HCT116 (cell line): ENCODE results near the gene RFX2. TPM values are rescaled to one million over a fixed set of nuclear protein-coding genes. Genes with fewer than 3 reads are reported as not detected.

ENCODE experiments used
- ATAC-seq: fragments of 200-7000 bp; cut with Tn5 transposase; 2 replicates; pipeline ENCODE4 v1.9.1; 2020; ENCODE audit warnings: mild to moderate bottlenecking, moderate library complexity
- BruUV-seq: library from RNA; stranded (reverse); fragments of 400-500 nt; replicated peaks from 2 replicates; lab custom pipeline; 2021; lab: Mats Ljungman, UMichigan
- CTCF ChIA-PET: fragments of 300-600 bp; sonication (Branson Sonifier 250); formaldehyde crosslinking; loops from one replicate; lab custom pipeline; 2021; ENCODE audit warnings: antibody characterized with exemption; lab: Charles Lee
- POLR2A ChIA-PET: fragments of 300-600, 350-600 bp; sonication (Branson Sonifier 250); formaldehyde crosslinking; loops from one replicate; lab custom pipeline; 2021; ENCODE audit warnings: antibody characterized with exemption; lab: Charles Lee
- RAD21 ChIA-PET, 2 experiments: fragments of 300-600 bp; sonication (Branson Sonifier 250); formaldehyde crosslinking; loops; one replicate each; lab custom pipeline; 2023; ENCODE audit warnings: low total read pairs in 2 of 2; ENCODE audit not compliant: uncharacterized antibody in 2 of 2, unreplicated experiment in 2 of 2, low non-redundant PET in 1 of 2; lab: Charles Lee
- DNase-seq: peaks from one replicate; pipeline ENCODE4 v3.0.0-alpha.2; 2010; ENCODE audit warnings: low read depth, low spot score
- H2AFZ ChIP-seq: fragments of 200-600 bp; shearing (Covaris generic), sonication (generic); 2 replicates; pipeline ENCODE4 v1.6.1; 2017; ENCODE audit warnings: low read depth, mixed run types, mixed read lengths, antibody characterized with exemption, low read length; ENCODE audit not compliant: poor library complexity, severe bottlenecking
- H3K27ac ChIP-seq: 2 replicates; pipeline ENCODE4 v1.5.1; 2012; ENCODE audit warnings: low read depth, low read length
- H3K27me3 ChIP-seq: fragments of 200-600 bp; sonication (generic); 2 replicates; pipeline ENCODE4 v1.6.1; 2016; ENCODE audit warnings: mixed run types, low read length, mixed read lengths; ENCODE audit not compliant: insufficient read depth
- H3K36me3 ChIP-seq, 2 experiments: fragments of 200-500 bp in 1 of 2; fragments of 200-600 bp in 1 of 2; sonication (Bioruptor generic) in 1 of 2; sonication (generic) in 1 of 2; 2 replicates each; pipeline versions ENCODE4 v1.5.1 to v1.6.1; 2014 to 2016; ENCODE audit warnings: low read length in 2 of 2, inconsistent platforms in 1 of 2, mixed read lengths in 1 of 2, mixed run types in 1 of 2; ENCODE audit not compliant: insufficient read depth in 2 of 2, control insufficient read depth in 1 of 2
- H3K4me1 ChIP-seq, 2 experiments: fragments of 200-600 bp in 1 of 2; sonication (generic) in 1 of 2; 2 replicates each; pipeline versions ENCODE4 v1.5.1 to v1.6.1; 2012 to 2017; ENCODE audit warnings: low read length in 2 of 2, inconsistent platforms in 1 of 2, mild to moderate bottlenecking in 1 of 2, mixed read lengths in 1 of 2, mixed run types in 1 of 2, moderate library complexity in 1 of 2; ENCODE audit not compliant: insufficient read depth in 2 of 2, control insufficient read depth in 1 of 2
- H3K4me2 ChIP-seq: fragments of 200-600 bp; sonication (generic); 2 replicates; pipeline ENCODE4 v1.6.1; 2017; ENCODE audit warnings: mixed run types, low read length, mixed read lengths
- H3K4me3 ChIP-seq, 2 experiments: fragments of 200-600 bp in 1 of 2; sonication (generic) in 1 of 2; replicated peaks in 1 of 2; 2 replicates each; pipeline ENCODE4 v1.5.1; 2011 to 2016; ENCODE audit warnings: low read length in 2 of 2, control low read depth in 1 of 2, low read depth in 1 of 2, mild to moderate bottlenecking in 1 of 2, mixed read lengths in 1 of 2, mixed run types in 1 of 2
- H3K79me2 ChIP-seq: fragments of 200-600 bp; sonication (generic); 2 replicates; pipeline ENCODE4 v1.6.1; 2017; ENCODE audit warnings: mild to moderate bottlenecking, mixed run types, low read length, moderate library complexity, mixed read lengths; ENCODE audit not compliant: insufficient read depth
- H3K9ac ChIP-seq: fragments of 200-600 bp; sonication (generic); 2 replicates; pipeline ENCODE4 v1.6.1; 2016; ENCODE audit warnings: low read length, mixed read lengths
- H3K9me2 ChIP-seq: fragments of 200-600 bp; sonication (generic), shearing (Covaris generic); 2 replicates; pipeline ENCODE4 v1.6.1; 2017; ENCODE audit warnings: mixed run types, mild to moderate bottlenecking, moderate library complexity; ENCODE audit not compliant: insufficient read depth
- H3K9me3 ChIP-seq, 2 experiments: fragments of 200-500 bp in 1 of 2; fragments of 200-600 bp in 1 of 2; sonication (Bioruptor generic) in 1 of 2; sonication (generic) in 1 of 2; 2 replicates each; pipeline ENCODE4 v1.6.1; 2014 to 2017; ENCODE audit warnings: low read length in 2 of 2, mixed read lengths in 2 of 2, inconsistent platforms in 1 of 2, low read depth in 1 of 2, mild to moderate bottlenecking in 1 of 2, mixed run types in 1 of 2, moderate library complexity in 1 of 2; ENCODE audit not compliant: control insufficient read depth in 1 of 2, insufficient read depth in 1 of 2
- H4K20me1 ChIP-seq: fragments of 200-600 bp; sonication (generic), shearing (Covaris generic); 2 replicates; pipeline ENCODE4 v1.6.1; 2017; ENCODE audit warnings: mixed run types, mild to moderate bottlenecking, moderate library complexity; ENCODE audit not compliant: insufficient read depth
- CBX3 ChIP-seq: IDR thresholded peaks from 2 replicates; pipeline ENCODE4 v1.6.1; 2012; ENCODE audit warnings: low read depth
- CEBPB ChIP-seq: IDR thresholded peaks from 2 replicates; pipeline ENCODE4 v1.6.1; 2012; ENCODE audit warnings: low read depth
- ELF1 ChIP-seq: IDR thresholded peaks from 2 replicates; pipeline ENCODE4 v1.6.1; 2012; ENCODE audit warnings: low read depth, borderline replicate concordance
- EZH2 ChIP-seq: fragments of 200-600 bp; sonication (generic); IDR thresholded peaks from 2 replicates; pipeline ENCODE4 v1.6.1; 2017; ENCODE audit warnings: antibody characterized with exemption, mixed run types
- EZH2phosphoT487 ChIP-seq: fragments of 200-600 bp; IDR thresholded peaks from 2 replicates; pipeline ENCODE4 v1.6.1; 2018; ENCODE audit warnings: antibody characterized with exemption, borderline replicate concordance
- FOSL1 ChIP-seq: IDR thresholded peaks from 2 replicates; pipeline ENCODE4 v1.6.1; 2012; ENCODE audit warnings: low read depth
- JUND ChIP-seq: IDR thresholded peaks from 2 replicates; pipeline ENCODE4 v1.6.1; 2012
- POLR2A ChIP-seq: IDR thresholded peaks from 2 replicates; pipeline ENCODE4 v1.7.0; 2011; ENCODE audit warnings: borderline replicate concordance; ENCODE audit not compliant: insufficient read depth, insufficient read length; ENCODE audit errors: extremely low read depth
- POLR2AphosphoS5 ChIP-seq: IDR thresholded peaks from 2 replicates; pipeline ENCODE4 v1.6.1; 2011; ENCODE audit warnings: mild to moderate bottlenecking, low read depth, low read length, moderate library complexity
- RAD21 ChIP-seq: IDR thresholded peaks from 2 replicates; pipeline ENCODE4 v1.6.1; 2012; ENCODE audit warnings: low read depth, mild to moderate bottlenecking
- SIN3A ChIP-seq: IDR thresholded peaks from 2 replicates; pipeline ENCODE4 v1.6.1; 2012; ENCODE audit warnings: low read depth
- SP1 ChIP-seq: IDR thresholded peaks from 2 replicates; pipeline ENCODE4 v1.6.1; 2012; ENCODE audit warnings: low read depth
- SRF ChIP-seq: IDR thresholded peaks from 2 replicates; pipeline ENCODE4 v1.6.1; 2012; ENCODE audit warnings: low read depth
- YY1 ChIP-seq: IDR thresholded peaks from 2 replicates; pipeline ENCODE4 v1.6.1; 2011; ENCODE audit warnings: low read length, low read depth, moderate library complexity, mild to moderate bottlenecking; ENCODE audit not compliant: insufficient replicate concordance; ENCODE audit errors: extremely low read depth
- ZFX ChIP-seq: fragments of 450-650 bp; IDR thresholded peaks from 2 replicates; pipeline ENCODE4 v1.6.1; 2017
- ZNF274 ChIP-seq: fragments of 200-500 bp; sonication (Bioruptor generic); IDR thresholded peaks from 2 replicates; pipeline ENCODE4 v1.6.1; 2014; ENCODE audit warnings: mild to moderate bottlenecking, low read depth, low read length, inconsistent platforms
- intact Hi-C: fragments of 100-400 bp; cut with micrococcal nuclease; formaldehyde crosslinking; loops from 2 replicates; pipeline ENCODE4 v1.10.0; 2022
- total RNA-seq: library from RNA; stranded (reverse); gene quantifications from one replicate; pipeline ENCODE4 v1.2.1, GENCODE V29; 2021; ENCODE audit not compliant: unreplicated experiment
- TF ChIP-seq, protein P1 (sequence below): IDR thresholded peaks from 2 replicates; pipeline ENCODE4 v1.6.1; 2012; ENCODE audit warnings: low read depth
- TF ChIP-seq, protein P2 (sequence below): IDR thresholded peaks from 2 replicates; pipeline ENCODE4 v1.6.1; 2012

RFX2 gene
- total RNA-seq, 1 experiment from 2014 or later, result 13.7 TPM

DNA sequence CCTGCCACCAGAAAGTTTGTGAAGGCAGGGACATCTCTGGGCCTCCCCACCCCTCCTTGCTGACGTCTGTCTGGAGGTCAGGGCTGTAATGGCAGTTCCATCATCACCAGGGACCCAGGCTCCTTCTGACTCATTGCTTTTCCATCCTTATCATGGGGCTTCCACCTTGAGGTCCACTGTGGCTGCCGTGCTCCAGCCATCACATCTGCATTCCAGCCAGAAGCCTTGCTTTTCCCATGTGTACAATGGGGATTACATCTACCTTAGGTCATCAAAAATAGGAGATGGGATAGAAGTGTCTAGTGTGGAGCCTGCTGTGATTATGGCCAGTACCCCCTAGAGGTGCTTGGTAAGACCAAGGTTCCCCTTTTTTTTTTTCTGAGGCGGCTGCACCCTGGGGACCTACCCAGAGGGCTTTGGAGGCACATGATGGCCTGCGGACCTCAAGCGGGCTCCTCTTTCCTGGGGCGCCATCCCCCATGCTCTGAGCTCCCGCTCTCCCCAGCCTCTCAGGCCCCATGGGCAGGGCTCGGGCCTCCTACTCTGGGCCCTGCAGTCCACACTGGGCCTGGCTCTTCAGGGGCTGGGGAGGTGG is 119.0 kb downstream of the RFX2 start:
- RAD21 ChIA-PET, result no interaction called here
- no peak for TF ChIP-seq POLR2AphosphoS5
- no peak for TF ChIP-seq ZNF274
- TF ChIP-seq SRF, result no peak
- TF ChIP-seq SIN3A, result no peak
- no peak for TF ChIP-seq CEBPB
- TF ChIP-seq ELF1, result no peak
- TF ChIP-seq FOSL1, result no peak
- no peak for TF ChIP-seq YY1
- no peak for TF ChIP-seq EZH2
- TF ChIP-seq POLR2A, result no peak
- TF ChIP-seq CBX3, result no peak
- TF ChIP-seq SP1, result no peak
- no peak for TF ChIP-seq JUND
- no peak for TF ChIP-seq ZFX
- no peak for TF ChIP-seq RAD21
- TF ChIP-seq EZH2phosphoT487, result no peak
- TF ChIP-seq, protein P1, sequence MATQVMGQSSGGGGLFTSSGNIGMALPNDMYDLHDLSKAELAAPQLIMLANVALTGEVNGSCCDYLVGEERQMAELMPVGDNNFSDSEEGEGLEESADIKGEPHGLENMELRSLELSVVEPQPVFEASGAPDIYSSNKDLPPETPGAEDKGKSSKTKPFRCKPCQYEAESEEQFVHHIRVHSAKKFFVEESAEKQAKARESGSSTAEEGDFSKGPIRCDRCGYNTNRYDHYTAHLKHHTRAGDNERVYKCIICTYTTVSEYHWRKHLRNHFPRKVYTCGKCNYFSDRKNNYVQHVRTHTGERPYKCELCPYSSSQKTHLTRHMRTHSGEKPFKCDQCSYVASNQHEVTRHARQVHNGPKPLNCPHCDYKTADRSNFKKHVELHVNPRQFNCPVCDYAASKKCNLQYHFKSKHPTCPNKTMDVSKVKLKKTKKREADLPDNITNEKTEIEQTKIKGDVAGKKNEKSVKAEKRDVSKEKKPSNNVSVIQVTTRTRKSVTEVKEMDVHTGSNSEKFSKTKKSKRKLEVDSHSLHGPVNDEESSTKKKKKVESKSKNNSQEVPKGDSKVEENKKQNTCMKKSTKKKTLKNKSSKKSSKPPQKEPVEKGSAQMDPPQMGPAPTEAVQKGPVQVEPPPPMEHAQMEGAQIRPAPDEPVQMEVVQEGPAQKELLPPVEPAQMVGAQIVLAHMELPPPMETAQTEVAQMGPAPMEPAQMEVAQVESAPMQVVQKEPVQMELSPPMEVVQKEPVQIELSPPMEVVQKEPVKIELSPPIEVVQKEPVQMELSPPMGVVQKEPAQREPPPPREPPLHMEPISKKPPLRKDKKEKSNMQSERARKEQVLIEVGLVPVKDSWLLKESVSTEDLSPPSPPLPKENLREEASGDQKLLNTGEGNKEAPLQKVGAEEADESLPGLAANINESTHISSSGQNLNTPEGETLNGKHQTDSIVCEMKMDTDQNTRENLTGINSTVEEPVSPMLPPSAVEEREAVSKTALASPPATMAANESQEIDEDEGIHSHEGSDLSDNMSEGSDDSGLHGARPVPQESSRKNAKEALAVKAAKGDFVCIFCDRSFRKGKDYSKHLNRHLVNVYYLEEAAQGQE, result no peak
- TF ChIP-seq, protein P2, sequence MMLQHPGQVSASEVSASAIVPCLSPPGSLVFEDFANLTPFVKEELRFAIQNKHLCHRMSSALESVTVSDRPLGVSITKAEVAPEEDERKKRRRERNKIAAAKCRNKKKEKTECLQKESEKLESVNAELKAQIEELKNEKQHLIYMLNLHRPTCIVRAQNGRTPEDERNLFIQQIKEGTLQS, result no peak
- TF ChIP-seq, all 23 proteins: peak for 0
- no peak for DNase-seq
- H3K27ac ChIP-seq, result no peak overlapping the region
- no peak overlapping the region for H3K4me2 ChIP-seq
- ATAC-seq, result no peak
- peaks cover 0 to 11% of the 10 kb centered on the region in 2 experiments; a peak in 2 of 4 replicates for H3K4me1 ChIP-seq
- no peaks in the 10 kb centered on the region for H3K27me3 ChIP-seq
- no peaks in the 10 kb centered on the region for H3K36me3 ChIP-seq
- no peak overlapping the region for H2AFZ ChIP-seq
- no peaks in the 10 kb centered on the region for H3K79me2 ChIP-seq
- ChIA-PET CTCF (interaction anchor here (1.1 kb wide), 1 partner anchor 187 kb away, joined by 4 read pairs; no protein-coding TSS in a partner anchor), POLR2A (no interaction called here)
- no peak overlapping the region for H3K4me3 ChIP-seq
- H3K9me3 ChIP-seq, result no peaks in the 10 kb centered on the region
- H3K9me2 ChIP-seq, result no peaks in the 10 kb centered on the region
- intact Hi-C loops, result no loop called here
- no TSS peak for BruUV-seq
- no peak overlapping the region for H3K9ac ChIP-seq
- no peaks in the 10 kb centered on the region for H4K20me1 ChIP-seq
